Spleen (tissue), 11 donors: Measurements from ENCODE around the gene ZNF778. TPM values are rescaled to one million over a fixed set of nuclear protein-coding genes. Genes with fewer than 3 reads are reported as not detected.
"Not testable (repeated sequence)": the region's sequence is repeated elsewhere in the genome, so short reads cannot be mapped to it uniquely, and the experiment has no call there.

Source experiments
- DNase-seq: peaks from one replicate; pipeline ENCODE4 v3.0.0-alpha.2; 2020
- H3K27ac ChIP-seq, 8 donors: fragments of 200-600 bp; sonication (generic) in 7 of 8; 1 replicate in 4 of 8; 2 replicates in 4 of 8; pipeline versions ENCODE4 v1.5.0 to v1.8.0; 2016 to 2021; ENCODE audit warnings: inconsistent platforms in 4 of 8, mild to moderate bottlenecking in 4 of 8, moderate library complexity in 1 of 8
- H3K27me3 ChIP-seq, 7 donors: fragments of 200-600 bp; sonication (generic) in 6 of 7; replicated peaks in 1 of 7; 1 replicate in 4 of 7; 2 replicates in 3 of 7; pipeline versions ENCODE4 v1.5.0 to v1.8.0; 2016 to 2021; ENCODE audit warnings: inconsistent platforms in 3 of 7, mild to moderate bottlenecking in 1 of 7
- H3K36me3 ChIP-seq, 6 donors: fragments of 200-600 bp; sonication (generic) in 5 of 6; 1 replicate in 4 of 6; 2 replicates in 2 of 6; pipeline versions ENCODE4 v1.5.0 to v1.8.0; 2016 to 2021; ENCODE audit warnings: inconsistent platforms in 2 of 6
- H3K4me1 ChIP-seq, 6 donors: fragments of 200-600 bp; sonication (generic) in 5 of 6; 1 replicate in 3 of 6; 2 replicates in 3 of 6; pipeline versions ENCODE4 v1.5.0 to v1.8.0; 2016 to 2021; ENCODE audit warnings: inconsistent platforms in 3 of 6
- H3K4me3 ChIP-seq, 8 donors: fragments of 200-600 bp; sonication (generic) in 7 of 8; 1 replicate in 4 of 8; 2 replicates in 4 of 8; pipeline versions ENCODE4 v1.5.0 to v1.8.0; 2016 to 2021; ENCODE audit warnings: inconsistent platforms in 4 of 8, mild to moderate bottlenecking in 4 of 8, moderate library complexity in 2 of 8
- H3K9me3 ChIP-seq, 8 donors: fragments of 200-600 bp; sonication (generic) in 7 of 8; 1 replicate in 4 of 8; 2 replicates in 4 of 8; pipeline versions ENCODE4 v1.5.0 to v1.8.0; 2016 to 2021; ENCODE audit warnings: inconsistent platforms in 4 of 8
- POLR2A ChIP-seq, 3 donors: fragments of 450-650 bp; IDR thresholded peaks; one replicate each; pipeline ENCODE4 v1.5.1; 2017; ENCODE audit warnings: antibody characterized with exemption in 3 of 3, mild to moderate bottlenecking in 1 of 3
- POLR2AphosphoS5 ChIP-seq, 3 donors: sonication (generic); formaldehyde crosslinking; IDR thresholded peaks; one replicate each; pipeline ENCODE4 v1.5.1; 2017; ENCODE audit warnings: antibody characterized with exemption in 3 of 3
- whole genome bisulfite sequencing, 5 donors: extraction: QIAGEN DNeasy Blood & Tissue Kit in 3 of 5; methylation state at CpG; one replicate each; pipeline versions ENCODE4 v1.1.5 to v1.1.7; 2013 to 2018; 5-methylcytosine and 5-hydroxymethylcytosine counted together
- intact Hi-C: fragments of 100-400 bp; cut with DNase I; formaldehyde crosslinking; loops from one replicate; pipeline ENCODE4 v1.15.0; 2023; ENCODE audit warnings: low total_unique reads
- polyA plus RNA-seq, 3 donors: library from polyadenylated mRNA; stranded (reverse); fragments of 200-250 nt; gene quantifications; one replicate each; pipeline ENCODE4 v1.2.1, GENCODE V29; 2013
- total RNA-seq, 7 donors: library from RNA; depleted of rRNA in 3 of 7; stranded (reverse); fragments of >200 nt in 3 of 7; fragmentation: NEBNext Ultra II Directional in 4 of 7; extraction: Animal tissue kit (Norgen Biotek cat#: 25700) in 4 of 7; gene quantifications; one replicate each; pipeline versions ENCODE4 v1.1.0 to v1.2.1, GENCODE V29; 2016 to 2021
- TF ChIP-seq, protein P1 (sequence below), 11 experiments: fragments of 200-600 bp in 7 of 11; fragments of 450-650 bp in 4 of 11; sonication (generic) in 4 of 11; IDR thresholded peaks in 8 of 11; conservative IDR thresholded peaks in 3 of 11; 1 replicate in 7 of 11; 2 replicates in 4 of 11; pipeline versions ENCODE4 v1.4.0 to v1.8.0; 2016 to 2021; ENCODE audit warnings: antibody characterized with exemption in 11 of 11, inconsistent platforms in 4 of 11, mild to moderate bottlenecking in 1 of 11
- donor health status: healthy with polysubstance abuse.
- donor health status: DM: no; HTN: no; CAD: no; lungs with moderate emphysema.
- donor health status: DM: no; HTN: no; CAD: no.
- donor health status: Bipolar disorder and iron deficiency.
- donor health status: healthy.
- donor health status: DM: no; HTN: no; CAD: no.
- donor health status: DM: yes; HTN: yes; CAD: no.

ZNF778 gene
- total and polyA plus RNA-seq, 10 donors: 1.6 to 34.4 (median 10.7) TPM

GRCh38 chr16:89246903-89247733 is 29.6 kb downstream of the ZNF778 start:
- Histone ChIP-seq H3K27ac (peak overlapping the region in 3 of 8 donors; percentile 53 to 62 (median 59)), H3K36me3 (no peaks in the 10 kb centered on the region), H3K9me3 (peaks cover 0 to 31% (median 19%) of the 10 kb centered on the region in 8 donors), H3K27me3 (peaks cover 0 to 18% (median 0%) of the 10 kb centered on the region in 7 donors), H3K4me3 (peak overlapping the region; percentile 30 to 75 (median 48)), H3K4me1 (peaks cover 0 to 23% (median 12%) of the 10 kb centered on the region in 6 donors)
- intact Hi-C loops: no loop called here
- TF ChIP-seq POLR2A (IDR thresholded peaks at IDR 0.05) (no peak), POLR2AphosphoS5 (IDR thresholded peaks at IDR 0.05) (peak; percentile 43 to 71 (median 51))
- WGBS, 5 donors: 5 to 11% (median 6%) methylated on average over 29 to 78 of the region's 78 CpGs
- DNase-seq: peak; percentile 97

- WGBS, 5 donors: 1 to 18% (median 4%) methylated on average over 3 to 45 of the region's 45 CpGs
- Histone ChIP-seq H3K4me3 (peak overlapping the region; percentile 30 to 75 (median 48)), H3K27me3 (peaks cover 0 to 18% (median 0%) of the 10 kb centered on the region in 7 donors), H3K9me3 (peaks cover 0 to 31% (median 19%) of the 10 kb centered on the region in 8 donors), H3K4me1 (peaks cover 0 to 23% (median 12%) of the 10 kb centered on the region in 6 donors), H3K27ac (peak overlapping the region in 3 of 8 donors; percentile 53 to 62 (median 59))
- H3K36me3 ChIP-seq, intact Hi-C loops, DNase-seq: not testable (repeated sequence)
These were observed 30.2 kb downstream of the ZNF778 start for GRCh38 chr16:89247734-89248075.

- intact Hi-C loops: no loop called here
- Histone ChIP-seq H3K9me3 (peaks cover 0 to 31% (median 19%) of the 10 kb centered on the region in 8 donors), H3K4me3 (peak overlapping the region in 5 of 8 donors; percentile 47 to 75 (median 49)), H3K4me1 (peaks cover 0 to 23% (median 12%) of the 10 kb centered on the region in 6 donors), H3K27ac (peak overlapping the region in 1 of 8 donors; percentile 62), H3K36me3 (no peaks in the 10 kb centered on the region), H3K27me3 (peaks cover 0 to 18% (median 0%) of the 10 kb centered on the region in 7 donors)
- TF ChIP-seq, protein P1, sequence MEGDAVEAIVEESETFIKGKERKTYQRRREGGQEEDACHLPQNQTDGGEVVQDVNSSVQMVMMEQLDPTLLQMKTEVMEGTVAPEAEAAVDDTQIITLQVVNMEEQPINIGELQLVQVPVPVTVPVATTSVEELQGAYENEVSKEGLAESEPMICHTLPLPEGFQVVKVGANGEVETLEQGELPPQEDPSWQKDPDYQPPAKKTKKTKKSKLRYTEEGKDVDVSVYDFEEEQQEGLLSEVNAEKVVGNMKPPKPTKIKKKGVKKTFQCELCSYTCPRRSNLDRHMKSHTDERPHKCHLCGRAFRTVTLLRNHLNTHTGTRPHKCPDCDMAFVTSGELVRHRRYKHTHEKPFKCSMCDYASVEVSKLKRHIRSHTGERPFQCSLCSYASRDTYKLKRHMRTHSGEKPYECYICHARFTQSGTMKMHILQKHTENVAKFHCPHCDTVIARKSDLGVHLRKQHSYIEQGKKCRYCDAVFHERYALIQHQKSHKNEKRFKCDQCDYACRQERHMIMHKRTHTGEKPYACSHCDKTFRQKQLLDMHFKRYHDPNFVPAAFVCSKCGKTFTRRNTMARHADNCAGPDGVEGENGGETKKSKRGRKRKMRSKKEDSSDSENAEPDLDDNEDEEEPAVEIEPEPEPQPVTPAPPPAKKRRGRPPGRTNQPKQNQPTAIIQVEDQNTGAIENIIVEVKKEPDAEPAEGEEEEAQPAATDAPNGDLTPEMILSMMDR (IDR thresholded peaks at IDR 0.05 in 8 of 11, conservative IDR thresholded peaks at IDR 0.05 in 3 of 11): no peak
- TF ChIP-seq POLR2A (IDR thresholded peaks at IDR 0.05) (no peak), POLR2AphosphoS5 (IDR thresholded peaks at IDR 0.05) (no peak)
- no peak for DNase-seq
- 60 to 69% (median 63%) methylated on average over 69 of the region's 69 CpGs for WGBS, 5 donors
These were observed 30.9 kb downstream of the ZNF778 start for GRCh38 chr16:89248196-89248982.

DNA sequence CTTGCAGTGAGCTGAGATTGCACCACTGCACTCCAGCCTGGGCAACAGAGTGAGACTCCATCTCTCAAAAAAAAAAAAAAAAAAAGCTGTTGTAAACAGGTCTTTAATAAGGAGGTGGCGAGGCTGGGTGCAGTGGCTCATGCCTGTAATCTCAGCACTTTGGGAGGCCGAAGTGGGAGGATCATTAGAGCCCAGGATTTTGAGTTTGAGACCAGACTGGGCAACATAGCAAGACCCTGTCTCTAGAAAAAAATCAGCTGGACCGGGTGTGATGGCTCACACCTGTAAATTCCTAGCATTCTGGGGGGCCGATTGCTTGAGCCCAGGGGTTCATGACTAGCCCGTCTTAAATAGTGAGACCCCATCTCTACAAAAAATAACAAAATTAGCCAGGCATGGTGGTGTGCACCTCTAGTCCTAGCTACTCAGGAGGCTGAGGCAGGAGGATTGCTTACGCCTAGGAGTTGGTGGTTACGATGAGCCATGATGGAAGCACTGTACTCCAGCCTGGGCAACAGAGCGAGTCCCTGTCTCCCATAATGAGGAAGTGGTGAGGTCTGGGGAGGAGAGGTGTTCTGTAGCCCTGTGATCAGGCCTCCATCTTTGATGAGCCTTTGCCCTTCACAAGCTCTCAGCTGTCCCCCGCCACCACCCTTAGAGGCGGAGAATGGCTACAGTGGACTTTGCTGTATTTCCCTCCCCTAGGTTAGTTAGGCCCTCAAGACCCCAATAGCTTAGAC is 36.2 kb downstream of the ZNF778 start:
- H3K27ac ChIP-seq: no peak overlapping the region
- intact Hi-C loops: no loop called here
- no peak for DNase-seq
- H3K4me3 ChIP-seq: no peak overlapping the region
- H3K9me3 ChIP-seq: peaks cover 0 to 24% (median 15%) of the 10 kb centered on the region in 8 donors
- H3K27me3 ChIP-seq: peaks cover 0 to 35% (median 21%) of the 10 kb centered on the region in 7 donors
- TF ChIP-seq POLR2A (IDR thresholded peaks at IDR 0.05): no peak
- TF ChIP-seq, protein P1 (IDR thresholded peaks at IDR 0.05 in 8 of 11, conservative IDR thresholded peaks at IDR 0.05 in 3 of 11): no peak
- no peak for TF ChIP-seq POLR2AphosphoS5 (IDR thresholded peaks at IDR 0.05)
- peaks cover 9 to 29% (median 18%) of the 10 kb centered on the region in 6 donors for H3K4me1 ChIP-seq
- H3K36me3 ChIP-seq: no peaks in the 10 kb centered on the region
- WGBS, 5 donors: 87 to 96% (median 93%) methylated on average over 10 of the region's 10 CpGs
